Airway epithelial cell (primary cell): ENCODE data around the gene MC1R. TPM values are rescaled to one million over a fixed set of nuclear protein-coding genes. Genes with fewer than 3 reads are reported as not detected.

Experiments
- total RNA-seq: library from RNA; depleted of rRNA; stranded (reverse); fragments of >200 nt; gene quantifications from 2 replicates; pipeline ENCODE4 v1.2.3, GENCODE V29; 2015

The MC1R gene
- total RNA-seq = 1.5 and 1.7 TPM in 2 replicates

GRCh38 chr16:89918453-89919347 lies at the start of gene MC1R:
Gene MC1R (plus strand): TSS chr16:89918862. CDS start chr16:89919259, 397 bp downstream.

DNA sequence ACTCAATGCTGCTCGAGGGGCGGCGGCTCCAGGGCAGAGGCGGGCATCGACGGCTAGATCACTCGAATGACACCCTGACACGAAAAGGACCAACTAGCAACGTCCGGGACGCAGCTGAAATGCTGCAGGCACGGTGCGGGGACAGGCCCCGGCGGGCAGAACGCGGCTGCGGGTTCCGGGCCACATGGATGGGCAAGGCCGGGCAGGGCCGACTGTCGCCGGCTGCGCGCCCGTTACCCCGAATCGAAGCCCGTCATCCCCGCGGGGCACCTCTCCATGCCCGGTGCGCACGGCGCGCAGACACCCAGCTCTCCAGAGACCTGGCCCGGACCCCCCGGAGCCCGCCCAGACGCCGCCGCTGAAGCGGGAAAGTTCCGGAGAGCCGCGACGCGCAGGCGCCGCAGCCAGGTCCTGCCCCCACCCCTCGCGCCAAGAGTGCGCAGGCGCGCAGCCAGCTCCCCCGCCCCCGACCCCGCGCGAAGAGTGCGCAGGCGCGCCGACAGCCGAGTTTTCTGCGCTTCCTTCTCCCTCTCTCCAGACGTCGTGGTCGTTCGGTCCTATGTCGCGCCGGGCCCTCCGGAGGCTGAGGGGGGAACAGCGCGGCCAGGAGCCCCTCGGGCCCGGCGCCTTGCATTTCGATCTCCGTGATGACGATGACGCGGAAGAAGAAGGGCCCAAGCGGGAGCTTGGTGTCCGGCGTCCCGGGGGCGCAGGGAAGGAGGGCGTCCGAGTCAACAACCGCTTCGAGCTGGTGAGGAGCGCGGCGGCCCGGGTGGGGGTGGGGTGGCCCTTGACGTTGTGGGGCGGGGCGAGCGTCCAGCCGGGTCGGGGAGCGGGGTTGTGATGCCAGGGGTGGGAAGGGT lies 45.3 kb upstream of the MC1R start, which contains the start of gene TCF25:
Gene TCF25, plus strand, starts transcription at position 484 of the 863 bp plus-strand sequence. Its CDS starts 76 bp downstream, at position 560.

DNA sequence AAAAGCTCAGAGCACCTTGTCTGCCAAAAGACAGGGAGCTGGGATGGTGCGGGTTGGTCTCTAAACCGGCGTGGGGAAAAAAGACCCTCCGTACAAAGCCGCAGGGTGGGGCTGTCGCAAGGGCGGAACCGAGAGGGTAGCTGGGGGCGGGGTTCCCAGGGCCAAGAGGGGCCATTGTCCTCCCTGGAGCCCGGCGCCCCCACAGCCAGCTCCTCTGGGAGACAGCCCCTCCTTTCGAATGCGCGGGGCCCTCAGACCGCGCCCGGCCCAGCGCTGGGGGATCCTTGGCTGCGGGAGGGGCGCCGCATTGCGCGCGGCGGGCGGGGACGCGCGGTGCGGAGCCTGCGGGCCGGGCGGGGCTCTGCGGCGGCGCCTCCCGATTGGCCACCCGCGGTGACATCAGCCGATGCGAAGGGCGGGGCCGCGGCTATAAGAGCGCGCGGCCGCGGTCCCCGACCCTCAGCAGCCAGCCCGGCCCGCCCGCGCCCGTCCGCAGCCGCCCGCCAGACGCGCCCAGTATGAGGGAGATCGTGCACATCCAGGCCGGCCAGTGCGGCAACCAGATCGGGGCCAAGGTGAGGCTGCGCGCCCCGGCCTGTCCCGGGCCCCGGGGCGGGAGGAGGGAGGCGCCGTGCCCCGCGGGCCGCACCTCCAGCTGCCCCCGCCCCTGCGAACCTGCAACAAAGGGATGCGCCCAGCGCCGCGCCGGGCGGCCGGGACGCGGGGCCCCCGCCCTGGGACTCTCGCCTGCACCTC lies 4.4 kb downstream of the MC1R start, which contains the start of gene TUBB3:
Gene TUBB3, plus strand, starts transcription at position 459 of the 756 bp plus-strand sequence. Its CDS starts 60 bp downstream, at position 519.

Other genes with a start within 250 kb of the MC1R start
- gene CDK10, start 232.2 kb upstream of the MC1R start, total RNA-seq = 29.1 and 30.2 TPM in 2 replicates
- 14.0 and 23.2 TPM in 2 replicates for gene SPATA2L, start 217.2 kb upstream of the MC1R start, total RNA-seq
- 4.1 and 6.0 TPM in 2 replicates for gene VPS9D1, start 198.0 kb upstream of the MC1R start, total RNA-seq
- 8.1 and 15.2 TPM in 2 replicates for gene ZNF276, start 197.3 kb upstream of the MC1R start, total RNA-seq
- gene FANCA, start 102.2 kb upstream of the MC1R start, total RNA-seq = 18.9 and 23.1 TPM in 2 replicates
- 1.1 and 1.2 TPM in 2 replicates for gene SPIRE2, start 90.4 kb upstream of the MC1R start, total RNA-seq
- 104 and 215 TPM in 2 replicates for gene TCF25, start 45.3 kb upstream of the MC1R start, total RNA-seq
- 159 and 160 TPM in 2 replicates for gene TUBB3, start 4.5 kb downstream of the MC1R start, total RNA-seq
- gene DEF8, start 29.9 kb downstream of the MC1R start, total RNA-seq = 97.0 and 115 TPM in 2 replicates
- gene DBNDD1, start 100.6 kb downstream of the MC1R start, total RNA-seq = 9.0 and 13.0 TPM in 2 replicates
- not detected in 2 replicates for gene PRDM7, start 158.5 kb downstream of the MC1R start, total RNA-seq